ENCODE data around the gene PYGM.

PYGM gene

GRCh38 chr11:64802370-64803157 is 42.8 kb upstream of the PYGM start:
- TF ChIP-seq CTCF (IDR thresholded peaks at IDR 0.05; ENCODE audit: borderline replicate concordance, insufficient read depth, low read depth, low read length) = no peak

GRCh38 chr11:64801561-64802369 is 42.0 kb upstream of the PYGM start:
- peak overlapping the region; percentile 63 for H3K4me3 ChIP-seq (ENCODE audit: low read depth, low read length)

More at GRCh38 chr11:64802370-64803157, 42.8 kb upstream of the PYGM start:
- peak overlapping the region; percentile 63 for H3K4me3 ChIP-seq (ENCODE audit: low read depth, low read length)

GRCh38 chr11:64801158-64801464 is 41.3 kb upstream of the PYGM start:
- TF ChIP-seq CTCF (IDR thresholded peaks at IDR 0.05; ENCODE audit: borderline replicate concordance, insufficient read depth, low read depth, low read length) = no peak
- H3K4me3 ChIP-seq (ENCODE audit: low read depth, low read length) = peak overlapping the region; percentile 26

More at GRCh38 chr11:64801561-64802369, 42.0 kb upstream of the PYGM start:
- no peak for TF ChIP-seq CTCF (IDR thresholded peaks at IDR 0.05; ENCODE audit: borderline replicate concordance, insufficient read depth, low read depth, low read length)

GRCh38 chr11:64800303-64801157 is 40.8 kb upstream of the PYGM start:
- peak overlapping the region; percentile 26 for H3K4me3 ChIP-seq (ENCODE audit: low read depth, low read length)

GRCh38 chr11:64799623-64800302 is 40.0 kb upstream of the PYGM start:
- H3K4me3 ChIP-seq (ENCODE audit: low read depth, low read length) = no peak overlapping the region
- no peak for TF ChIP-seq CTCF (IDR thresholded peaks at IDR 0.05; ENCODE audit: borderline replicate concordance, insufficient read depth, low read depth, low read length)

More at GRCh38 chr11:64800303-64801157, 40.8 kb upstream of the PYGM start:
- no peak for TF ChIP-seq CTCF (IDR thresholded peaks at IDR 0.05; ENCODE audit: borderline replicate concordance, insufficient read depth, low read depth, low read length)

- no peak overlapping the region for H3K4me3 ChIP-seq (ENCODE audit: low read depth, low read length)
- TF ChIP-seq CTCF (IDR thresholded peaks at IDR 0.05; ENCODE audit: borderline replicate concordance, insufficient read depth, low read depth, low read length) = no peak
Measured at GRCh38 chr11:64799256-64799622, 39.5 kb upstream of the PYGM start.

Data from GM12875 (cell line).